ENCODE measurements around the gene RPL6. TPM values are rescaled to one million over a fixed set of nuclear protein-coding genes. Genes with fewer than 3 reads are reported as not detected.

RPL6 gene
- total and polyA plus RNA-seq, 2 experiments from 2014 or later = 1,413 to 1,715 TPM

DNA sequence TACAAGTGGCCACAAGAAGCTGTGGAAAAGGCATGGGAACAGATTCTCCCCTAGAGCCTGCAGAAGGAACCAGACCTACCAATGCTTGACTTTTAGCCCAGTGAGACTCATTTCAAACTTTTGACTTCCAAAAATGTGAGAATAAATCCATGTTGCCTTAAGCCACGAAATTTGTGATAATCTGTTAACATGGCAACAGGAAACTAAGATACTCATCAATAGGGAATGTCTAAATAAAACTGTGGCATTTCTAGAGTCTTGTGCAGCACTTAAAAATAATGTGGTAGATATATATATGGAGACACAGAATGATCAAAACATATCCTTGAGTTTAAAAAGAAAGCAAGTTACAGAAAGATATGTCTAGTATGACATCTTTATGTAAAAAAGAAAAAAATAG lies 39.2 kb downstream of the RPL6 start:
- no peak; the same call in 2 of the 3 replicates for ATAC-seq
- no peak overlapping the region for H3K27ac Mint-ChIP-seq

More for the DNA sequence above, 39.2 kb downstream of the RPL6 start:
- H3F3A ChIP-seq (replicated peaks; ENCODE audit: low read depth) = no peaks in the 10 kb centered on the region
- no peaks in the 10 kb centered on the region for H3K9me3 Mint-ChIP-seq
- TF ChIP-seq ZNF114 (CRISPR knock-in tag; IDR thresholded peaks at IDR 0.05) = no peak
- TF ChIP-seq ZNF331 (CRISPR knock-in tag; IDR thresholded peaks at IDR 0.05; ENCODE audit: low read depth) = no peak
- TF ChIP-seq, protein P1, sequence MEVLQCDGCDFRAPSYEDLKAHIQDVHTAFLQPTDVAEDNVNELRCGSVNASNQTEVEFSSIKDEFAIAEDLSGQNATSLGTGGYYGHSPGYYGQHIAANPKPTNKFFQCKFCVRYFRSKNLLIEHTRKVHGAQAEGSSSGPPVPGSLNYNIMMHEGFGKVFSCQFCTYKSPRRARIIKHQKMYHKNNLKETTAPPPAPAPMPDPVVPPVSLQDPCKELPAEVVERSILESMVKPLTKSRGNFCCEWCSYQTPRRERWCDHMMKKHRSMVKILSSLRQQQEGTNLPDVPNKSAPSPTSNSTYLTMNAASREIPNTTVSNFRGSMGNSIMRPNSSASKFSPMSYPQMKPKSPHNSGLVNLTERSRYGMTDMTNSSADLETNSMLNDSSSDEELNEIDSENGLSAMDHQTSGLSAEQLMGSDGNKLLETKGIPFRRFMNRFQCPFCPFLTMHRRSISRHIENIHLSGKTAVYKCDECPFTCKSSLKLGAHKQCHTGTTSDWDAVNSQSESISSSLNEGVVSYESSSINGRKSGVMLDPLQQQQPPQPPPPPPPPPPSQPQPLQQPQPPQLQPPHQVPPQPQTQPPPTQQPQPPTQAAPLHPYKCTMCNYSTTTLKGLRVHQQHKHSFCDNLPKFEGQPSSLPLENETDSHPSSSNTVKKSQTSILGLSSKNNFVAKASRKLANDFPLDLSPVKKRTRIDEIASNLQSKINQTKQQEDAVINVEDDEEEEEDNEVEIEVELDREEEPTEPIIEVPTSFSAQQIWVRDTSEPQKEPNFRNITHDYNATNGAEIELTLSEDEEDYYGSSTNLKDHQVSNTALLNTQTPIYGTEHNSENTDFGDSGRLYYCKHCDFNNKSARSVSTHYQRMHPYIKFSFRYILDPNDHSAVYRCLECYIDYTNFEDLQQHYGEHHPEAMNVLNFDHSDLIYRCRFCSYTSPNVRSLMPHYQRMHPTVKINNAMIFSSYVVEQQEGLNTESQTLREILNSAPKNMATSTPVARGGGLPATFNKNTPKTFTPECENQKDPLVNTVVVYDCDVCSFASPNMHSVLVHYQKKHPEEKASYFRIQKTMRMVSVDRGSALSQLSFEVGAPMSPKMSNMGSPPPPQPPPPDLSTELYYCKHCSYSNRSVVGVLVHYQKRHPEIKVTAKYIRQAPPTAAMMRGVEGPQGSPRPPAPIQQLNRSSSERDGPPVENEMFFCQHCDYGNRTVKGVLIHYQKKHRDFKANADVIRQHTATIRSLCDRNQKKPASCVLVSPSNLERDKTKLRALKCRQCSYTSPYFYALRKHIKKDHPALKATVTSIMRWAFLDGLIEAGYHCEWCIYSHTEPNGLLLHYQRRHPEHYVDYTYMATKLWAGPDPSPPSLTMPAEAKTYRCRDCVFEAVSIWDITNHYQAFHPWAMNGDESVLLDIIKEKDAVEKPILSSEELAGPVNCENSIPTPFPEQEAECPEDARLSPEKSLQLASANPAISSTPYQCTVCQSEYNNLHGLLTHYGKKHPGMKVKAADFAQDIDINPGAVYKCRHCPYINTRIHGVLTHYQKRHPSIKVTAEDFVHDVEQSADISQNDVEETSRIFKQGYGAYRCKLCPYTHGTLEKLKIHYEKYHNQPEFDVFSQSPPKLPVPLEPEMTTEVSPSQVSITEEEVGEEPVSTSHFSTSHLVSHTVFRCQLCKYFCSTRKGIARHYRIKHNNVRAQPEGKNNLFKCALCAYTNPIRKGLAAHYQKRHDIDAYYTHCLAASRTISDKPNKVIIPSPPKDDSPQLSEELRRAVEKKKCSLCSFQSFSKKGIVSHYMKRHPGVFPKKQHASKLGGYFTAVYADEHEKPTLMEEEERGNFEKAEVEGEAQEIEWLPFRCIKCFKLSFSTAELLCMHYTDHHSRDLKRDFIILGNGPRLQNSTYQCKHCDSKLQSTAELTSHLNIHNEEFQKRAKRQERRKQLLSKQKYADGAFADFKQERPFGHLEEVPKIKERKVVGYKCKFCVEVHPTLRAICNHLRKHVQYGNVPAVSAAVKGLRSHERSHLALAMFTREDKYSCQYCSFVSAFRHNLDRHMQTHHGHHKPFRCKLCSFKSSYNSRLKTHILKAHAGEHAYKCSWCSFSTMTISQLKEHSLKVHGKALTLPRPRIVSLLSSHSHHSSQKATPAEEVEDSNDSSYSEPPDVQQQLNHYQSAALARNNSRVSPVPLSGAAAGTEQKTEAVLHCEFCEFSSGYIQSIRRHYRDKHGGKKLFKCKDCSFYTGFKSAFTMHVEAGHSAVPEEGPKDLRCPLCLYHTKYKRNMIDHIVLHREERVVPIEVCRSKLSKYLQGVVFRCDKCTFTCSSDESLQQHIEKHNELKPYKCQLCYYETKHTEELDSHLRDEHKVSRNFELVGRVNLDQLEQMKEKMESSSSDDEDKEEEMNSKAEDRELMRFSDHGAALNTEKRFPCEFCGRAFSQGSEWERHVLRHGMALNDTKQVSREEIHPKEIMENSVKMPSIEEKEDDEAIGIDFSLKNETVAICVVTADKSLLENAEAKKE (CRISPR knock-in tag; IDR thresholded peaks at IDR 0.05) = no peak
- TF ChIP-seq EZH2 (IDR thresholded peaks at IDR 0.05; ENCODE audit: low read depth, unreplicated experiment) = no peak
- TF ChIP-seq EZH2phosphoT487 (IDR thresholded peaks at IDR 0.05; ENCODE audit: unreplicated experiment) = no peak
- peaks cover 10% of the 10 kb centered on the region; the same call in 2 of the 3 replicates for H3K4me1 Mint-ChIP-seq
- H3K27ac ChIP-seq (ENCODE audit: low read depth) = no peak overlapping the region
- no peaks in the 10 kb centered on the region for H3K36me3 Mint-ChIP-seq (ENCODE audit: low read depth)
- no peak overlapping the region for H3K4me2 ChIP-seq
- H3K27me3 ChIP-seq (ENCODE audit: insufficient read depth) = no peaks in the 10 kb centered on the region
- no peaks in the 10 kb centered on the region for H3K36me3 ChIP-seq (ENCODE audit: insufficient read depth)
- H3K4me1 ChIP-seq (ENCODE audit: insufficient read depth) = peaks cover 14% of the 10 kb centered on the region
- no peak overlapping the region for H2AFZ ChIP-seq
- H3K79me2 ChIP-seq (replicated peaks; ENCODE audit: insufficient read depth) = peaks cover 99% of the 10 kb centered on the region
- no peak overlapping the region for H3K4me3 Mint-ChIP-seq
- no peak for DNase-seq (ENCODE audit: low spot score)
- H3K9me2 ChIP-seq (ENCODE audit: insufficient read depth) = no peaks in the 10 kb centered on the region
- H3K4me3 ChIP-seq = no peak overlapping the region
- H4K20me1 ChIP-seq (replicated peaks; ENCODE audit: insufficient read depth) = peaks cover 5% of the 10 kb centered on the region; the same call in 1 of the 2 replicates
- peaks cover 2% of the 10 kb centered on the region for H3K27me3 Mint-ChIP-seq (ENCODE audit: insufficient read depth, low read depth, poor library complexity)

Data from GM23338 (cell line).